ENCODE data around the gene GJD4.

DNA sequence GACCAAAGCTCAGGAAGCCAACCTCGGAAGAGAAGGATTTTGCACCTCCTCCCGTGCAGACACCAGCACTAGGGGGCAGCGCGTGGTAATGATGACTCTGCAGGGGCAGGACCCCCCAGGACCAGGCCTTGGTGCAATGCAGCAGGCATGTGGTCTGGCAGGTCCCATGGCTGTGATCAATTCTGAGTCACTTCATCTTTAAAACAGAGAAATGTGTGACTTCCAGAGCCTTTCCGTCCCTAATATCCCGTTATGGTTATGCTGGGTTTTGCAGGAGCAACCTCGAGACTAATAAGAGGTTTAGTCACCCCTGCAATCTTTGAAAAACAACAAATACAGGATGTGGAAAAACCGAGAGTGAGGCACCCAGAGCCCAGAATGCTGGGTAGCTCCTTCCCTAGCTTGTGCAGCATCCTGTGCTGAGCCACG is 30.2 kb upstream of the GJD4 start:
- no peak for TF ChIP-seq CTCF (IDR thresholded peaks at IDR 0.05)
- TF ChIP-seq POLR2A (IDR thresholded peaks at IDR 0.05): no peak
